GM13976 (cell line): ENCODE data around the gene CLIP1.
"Not testable (repeated sequence)": the region's sequence is repeated elsewhere in the genome, so short reads cannot be mapped to it uniquely, and the experiment has no call there.

Experiments
- DNase-seq: peaks from one replicate; pipeline ENCODE4 v3.0.0; 2012; ENCODE audit warnings: low spot score
- CTCF ChIP-seq: IDR thresholded peaks from 2 replicates; pipeline ENCODE4 v1.5.1; 2012; ENCODE audit warnings: borderline replicate concordance, mild to moderate bottlenecking; ENCODE audit not compliant: insufficient read depth; ENCODE audit errors: extremely low read depth, missing control alignments, control extremely low read depth
- in situ Hi-C: fragments of 300-500 bp; cut with MboI; formaldehyde crosslinking; loops from one replicate; pipeline ENCODE4 v1.12.0; 2022; ENCODE audit warnings: low sequenced_read_pairs, mixed read lengths, inconsistent platforms; ENCODE audit not compliant: unreplicated experiment

Gene CLIP1

GRCh38 chr12:122363782-122364181 lies 58.7 kb downstream of the CLIP1 start:
- no peak for DNase-seq
- TF ChIP-seq CTCF: no peak
- in situ Hi-C loops: no loop called here

- no peak for DNase-seq
- no peak for TF ChIP-seq CTCF
- in situ Hi-C loops: no loop called here
These were observed 59.7 kb downstream of the CLIP1 start for GRCh38 chr12:122362755-122363154.

GRCh38 chr12:122358403-122358802 lies 64.1 kb downstream of the CLIP1 start:
- DNase-seq, in situ Hi-C loops: not testable (repeated sequence)

GRCh38 chr12:122357536-122357935 lies 64.9 kb downstream of the CLIP1 start:
- in situ Hi-C loops: not testable (repeated sequence)

GRCh38 chr12:122356991-122357390 lies 65.5 kb downstream of the CLIP1 start:
- DNase-seq, in situ Hi-C loops: not testable (repeated sequence)

More at GRCh38 chr12:122357536-122357935, 64.9 kb downstream of the CLIP1 start:
- not testable (repeated sequence) for DNase-seq

- peak; percentile 80 for TF ChIP-seq CTCF
- DNase-seq: peak; percentile 76
- in situ Hi-C loops: no loop called here
These were observed 66.3 kb downstream of the CLIP1 start for GRCh38 chr12:122356192-122356635.

- DNase-seq: no peak
- in situ Hi-C loops: no loop called here
- TF ChIP-seq CTCF: no peak
These were observed 66.8 kb downstream of the CLIP1 start for GRCh38 chr12:122355706-122356105.

- TF ChIP-seq CTCF: no peak
- DNase-seq: no peak
- in situ Hi-C loops: no loop called here
These were observed 67.4 kb downstream of the CLIP1 start for GRCh38 chr12:122354958-122355641.
